Anterior cingulate cortex (tissue), 58 donors: ENCODE measurements around the gene SCNN1A.

Source experiments
- DNase-seq, 58 donors: peaks; one replicate each; lab custom pipeline; 2025; lab: John Stamatoyannopoulos, UW

Gene SCNN1A

DNA sequence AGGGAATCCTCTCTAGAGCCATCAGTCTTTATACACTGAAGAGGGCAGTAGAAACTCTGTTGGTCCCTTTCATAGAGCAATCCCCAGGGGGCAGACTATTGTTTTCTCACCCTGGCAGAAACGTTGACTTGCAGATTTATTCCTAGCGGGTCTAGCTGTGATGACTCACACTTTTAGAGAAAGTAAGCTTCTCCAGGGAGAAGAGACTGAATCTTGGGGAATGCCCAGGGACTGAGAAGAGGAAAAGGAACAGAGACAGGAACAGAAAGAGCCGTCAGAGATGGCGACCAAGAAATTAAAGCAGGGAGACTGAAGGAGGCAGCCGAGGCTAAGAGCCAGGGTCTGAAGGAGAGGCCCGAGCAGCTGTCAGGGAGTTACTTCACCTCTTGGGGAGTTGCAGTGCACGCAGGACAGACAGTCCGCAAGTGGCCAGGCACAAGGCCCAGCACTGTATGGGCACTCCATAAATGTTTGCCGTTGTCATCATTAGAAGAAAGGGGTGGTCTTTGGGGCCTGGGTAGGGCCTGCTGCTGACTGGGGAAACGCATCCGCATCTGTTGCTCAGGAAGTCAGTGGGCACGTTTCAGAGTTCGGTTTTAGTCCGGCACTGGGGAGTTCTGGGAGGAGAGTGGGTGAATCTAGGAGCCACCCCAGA is 51.9 kb downstream of the SCNN1A start:
- DNase-seq, result peak in 8 of 58 donors; percentile 13 to 63 (median 36)

DNA sequence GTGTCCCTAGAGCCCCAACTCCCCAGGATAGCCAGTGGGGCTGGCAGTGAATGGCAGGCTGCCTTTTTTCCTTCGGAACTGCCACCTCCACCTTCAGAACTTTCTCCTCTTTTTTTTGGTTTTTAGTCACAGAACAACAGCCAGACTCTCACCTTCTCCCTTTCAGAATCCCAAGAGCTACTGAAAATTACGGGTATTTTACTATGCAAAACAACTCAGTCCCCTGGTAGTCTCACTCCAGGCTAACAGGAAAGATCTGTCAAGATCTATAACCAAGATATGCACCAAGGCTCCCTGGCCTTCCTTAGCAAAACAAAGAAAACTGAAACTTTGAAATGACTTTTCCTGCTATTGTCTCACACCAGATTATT is 52.4 kb downstream of the SCNN1A start:
- DNase-seq, result no peak

DNA sequence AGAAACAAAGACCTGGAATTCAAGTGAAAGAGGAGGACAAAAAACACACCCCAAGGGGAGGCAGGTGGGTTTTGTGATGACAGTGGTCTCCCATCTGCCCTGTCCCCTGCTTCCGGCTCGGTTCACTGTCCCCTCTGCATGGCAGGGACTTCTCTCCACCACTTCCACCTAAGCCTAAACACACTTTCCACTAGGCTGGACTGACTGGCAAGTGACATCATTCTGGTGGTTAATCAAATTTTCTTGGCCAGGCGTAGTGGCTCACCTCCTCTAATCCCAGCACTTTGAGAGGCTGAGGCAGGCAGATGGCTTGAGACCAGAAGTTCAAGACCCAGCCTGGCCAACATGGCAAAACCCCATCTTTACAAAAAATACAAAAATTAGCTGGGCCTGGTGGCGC is 53.0 kb downstream of the SCNN1A start:
- no peak for DNase-seq

DNA sequence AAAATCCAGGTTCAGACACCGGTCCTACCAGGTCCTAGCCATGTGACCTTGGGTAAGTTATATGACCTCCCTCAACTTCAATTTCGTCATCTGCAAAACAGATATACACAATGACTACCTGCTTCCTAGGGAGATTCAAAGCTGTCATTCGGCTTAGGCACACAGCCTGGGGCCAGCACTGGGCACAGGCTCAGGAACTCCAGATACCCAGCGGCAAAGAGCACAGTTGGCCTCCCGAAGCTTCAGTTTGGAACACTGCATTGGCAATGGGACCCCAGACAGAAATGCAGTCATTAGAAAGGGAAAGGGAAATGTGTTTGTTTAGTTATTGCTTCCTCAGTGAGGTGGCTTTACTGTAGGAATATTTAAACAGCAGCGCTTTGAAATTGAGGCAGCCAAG is 53.5 kb downstream of the SCNN1A start:
- DNase-seq, result peak in 2 of 58 donors; percentile 15

- no peak for DNase-seq
These were observed 55.9 kb downstream of the SCNN1A start for GRCh38 chr12:6319446-6319845.

GRCh38 chr12:6318440-6318879 is 56.9 kb downstream of the SCNN1A start:
- no peak for DNase-seq

DNA sequence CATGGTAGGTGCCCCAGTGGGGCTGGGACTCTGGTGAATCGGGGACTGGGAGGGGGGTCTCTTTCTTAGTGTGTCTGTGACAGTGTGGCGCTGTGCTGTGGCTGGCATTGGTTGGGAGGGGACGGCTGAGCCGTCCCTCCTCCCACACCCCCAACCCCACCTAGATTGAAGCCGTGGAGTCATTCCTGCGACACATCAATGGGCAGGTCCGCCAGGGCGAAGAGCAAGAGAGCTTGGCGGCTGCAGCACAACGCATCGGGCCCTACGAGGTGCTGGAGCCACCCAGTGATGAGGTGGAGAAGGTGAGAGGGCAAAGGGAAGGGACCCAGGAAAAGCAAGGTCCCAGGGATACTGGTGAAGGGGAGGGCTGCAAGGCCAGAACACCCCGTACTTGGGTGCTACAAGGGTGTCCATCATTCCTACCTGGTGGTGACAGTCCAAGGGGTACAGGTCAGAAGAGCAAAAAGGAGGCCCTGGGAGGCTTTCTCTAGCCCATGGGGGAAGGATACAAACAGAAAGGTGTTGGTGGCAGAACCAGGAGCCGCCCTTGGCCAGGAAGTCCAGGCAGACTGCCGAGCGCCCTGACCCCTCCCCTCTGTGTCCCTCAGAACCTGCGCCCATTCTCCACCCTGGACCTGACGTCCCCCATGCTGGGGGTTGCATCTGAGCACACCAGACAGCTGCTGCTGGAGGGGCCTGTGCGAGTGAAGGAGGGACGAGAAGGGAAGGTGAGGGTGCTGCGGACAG is 57.5 kb downstream of the SCNN1A start:
- no peak for DNase-seq

DNA sequence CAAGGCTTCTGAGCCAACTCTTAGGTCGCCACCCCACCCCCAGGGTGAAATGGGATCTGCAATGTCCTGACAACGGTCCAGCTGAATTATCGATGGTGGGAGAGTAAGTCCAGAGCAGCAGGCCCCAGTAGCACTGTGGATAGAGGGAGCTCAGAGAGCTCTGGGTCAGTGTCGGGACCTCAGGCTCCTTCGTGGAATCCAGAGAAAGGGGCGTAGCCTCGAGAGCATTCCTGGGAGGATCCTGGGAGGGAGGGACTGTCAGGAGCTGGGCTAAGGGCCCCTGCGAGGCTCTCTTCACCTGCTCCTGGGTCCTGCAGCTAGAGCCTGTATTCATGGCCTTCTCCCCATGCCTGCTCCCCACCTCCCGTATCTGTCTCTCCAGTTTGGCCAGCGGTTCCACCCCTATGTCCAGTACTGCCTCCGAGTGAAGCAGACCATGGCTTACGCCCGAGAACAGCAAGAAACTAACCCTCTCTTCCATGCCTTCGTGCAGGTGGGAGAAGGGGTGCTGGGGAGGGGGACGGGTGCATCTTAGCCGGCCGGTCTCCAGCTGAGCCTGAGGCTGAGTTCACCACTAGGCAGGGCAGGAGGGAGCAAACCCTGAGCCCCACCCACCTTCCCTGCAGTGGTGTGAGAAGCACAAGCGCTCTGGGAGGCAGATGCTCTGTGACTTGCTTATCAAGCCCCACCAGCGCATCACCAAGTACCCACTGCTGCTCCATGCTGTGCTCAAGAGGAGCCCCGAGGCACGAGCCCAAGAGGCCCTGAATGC is 58.3 kb downstream of the SCNN1A start:
- DNase-seq, result no peak

- no peak for DNase-seq
These were observed 59.4 kb downstream of the SCNN1A start for GRCh38 chr12:6315704-6316597.

- DNase-seq, result no peak
These were observed 60.2 kb downstream of the SCNN1A start for GRCh38 chr12:6315184-6315583.

GRCh38 chr12:6314776-6315175 is 60.6 kb downstream of the SCNN1A start:
- DNase-seq, result no peak

GRCh38 chr12:6313326-6313940 is 61.9 kb downstream of the SCNN1A start:
- DNase-seq, result no peak

GRCh38 chr12:6312529-6313325 is 62.6 kb downstream of the SCNN1A start:
- no peak for DNase-seq

DNA sequence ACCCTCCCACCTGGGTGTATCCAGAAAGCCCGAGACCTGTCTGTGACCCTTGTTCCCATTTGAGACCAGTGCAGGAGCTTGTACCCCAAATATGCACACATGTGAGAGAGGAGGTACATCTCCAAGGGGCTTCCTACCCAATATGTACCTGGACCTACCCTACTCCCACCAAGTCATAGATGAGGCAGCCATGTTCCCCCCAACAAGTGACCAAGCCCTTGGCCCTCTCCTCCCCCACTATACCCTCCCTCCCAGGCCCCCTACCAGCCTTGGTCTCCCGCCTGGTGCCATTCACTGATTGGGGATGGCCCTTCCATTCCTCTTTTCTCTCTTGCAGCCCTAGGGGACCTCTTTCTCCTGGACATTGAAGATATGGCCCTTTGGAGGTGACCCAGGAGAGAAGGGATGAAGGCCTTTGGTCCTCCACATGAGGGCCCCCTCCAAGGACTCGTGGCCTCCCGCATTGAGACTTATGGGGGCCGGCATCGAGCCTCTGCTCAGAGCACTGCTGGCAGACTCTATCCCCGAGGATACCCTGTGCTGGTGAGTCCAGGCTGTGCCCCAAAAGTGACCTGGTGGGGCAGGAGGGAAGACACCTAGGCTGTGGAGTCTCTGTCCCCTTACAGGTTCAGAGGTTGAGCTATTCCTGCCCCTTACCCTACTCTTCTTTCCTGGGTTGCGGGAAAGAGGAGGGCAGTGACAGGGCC is 63.4 kb downstream of the SCNN1A start:
- no peak for DNase-seq

- DNase-seq, result no peak
These were observed 64.4 kb downstream of the SCNN1A start for GRCh38 chr12:6310771-6311610.

GRCh38 chr12:6307529-6307928 is 67.8 kb downstream of the SCNN1A start:
- DNase-seq, result peak in 6 of 58 donors; percentile 9 to 13 (median 10)

DNA sequence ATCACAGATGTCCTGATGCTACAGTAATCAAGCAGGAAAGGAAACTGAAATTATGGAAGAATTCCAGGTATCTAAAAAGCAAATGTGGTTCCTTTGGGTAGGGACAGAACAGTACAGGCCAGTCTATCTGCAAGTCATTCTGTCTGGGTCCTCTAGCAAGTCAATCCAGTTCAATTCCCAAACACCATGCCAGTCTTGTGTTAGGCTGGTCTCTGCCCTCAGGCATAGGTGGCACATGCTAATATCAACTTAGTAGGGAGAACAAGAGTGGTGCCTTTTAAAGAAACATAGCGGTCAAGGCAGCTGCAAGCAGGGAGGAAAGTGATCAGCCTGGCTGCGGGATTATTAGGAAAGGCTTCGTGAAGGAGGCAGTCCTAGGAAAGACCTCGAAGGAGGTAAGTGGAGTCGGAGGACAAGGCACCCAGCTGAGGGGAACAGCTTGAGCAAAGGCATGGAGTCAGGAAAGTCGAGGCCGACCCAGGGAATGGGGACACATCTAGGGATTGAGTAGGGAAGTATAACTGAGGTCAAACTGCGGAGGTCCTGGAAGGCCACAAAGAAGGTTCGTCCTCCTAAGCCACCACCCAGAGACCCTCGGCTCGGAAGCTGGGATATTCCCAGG is 68.7 kb downstream of the SCNN1A start:
- DNase-seq, result no peak
